Adipose tissue (tissue), 3 donors: ENCODE results near the gene LRFN4. TPM values are rescaled to one million over a fixed set of nuclear protein-coding genes. Genes with fewer than 3 reads are reported as not detected.

Source experiments
- H3K27ac ChIP-seq: one replicate; pipeline ENCODE4 v1.5.1; 2013; ENCODE audit warnings: low read depth, low read length
- WGBS, 3 donors: extraction: QIAGEN DNeasy Blood & Tissue Kit; methylation state at CpG; one replicate each; pipeline ENCODE4 v1.1.7; 2013; 5-methylcytosine and 5-hydroxymethylcytosine counted together
- polyA plus RNA-seq, 3 donors: library from polyadenylated mRNA; stranded (reverse); fragments of 200-250 nt; gene quantifications; one replicate each; pipeline ENCODE4 v1.2.3, GENCODE V29; 2013
- donor health status: healthy with polysubstance abuse.
- donor health status: Bipolar disorder and iron deficiency.
- donor health status: healthy.

LRFN4 gene
- polyA plus RNA-seq, 3 donors, result 5.5 to 25.4 (median 7.6) TPM

- H3K27ac ChIP-seq, result peak overlapping the region; percentile 62
- 15 to 16% (median 16%) methylated on average over 16 of the region's 16 CpGs for WGBS, 3 donors
Measured at GRCh38 chr11:66843776-66844495, 12.9 kb upstream of the LRFN4 start.

DNA sequence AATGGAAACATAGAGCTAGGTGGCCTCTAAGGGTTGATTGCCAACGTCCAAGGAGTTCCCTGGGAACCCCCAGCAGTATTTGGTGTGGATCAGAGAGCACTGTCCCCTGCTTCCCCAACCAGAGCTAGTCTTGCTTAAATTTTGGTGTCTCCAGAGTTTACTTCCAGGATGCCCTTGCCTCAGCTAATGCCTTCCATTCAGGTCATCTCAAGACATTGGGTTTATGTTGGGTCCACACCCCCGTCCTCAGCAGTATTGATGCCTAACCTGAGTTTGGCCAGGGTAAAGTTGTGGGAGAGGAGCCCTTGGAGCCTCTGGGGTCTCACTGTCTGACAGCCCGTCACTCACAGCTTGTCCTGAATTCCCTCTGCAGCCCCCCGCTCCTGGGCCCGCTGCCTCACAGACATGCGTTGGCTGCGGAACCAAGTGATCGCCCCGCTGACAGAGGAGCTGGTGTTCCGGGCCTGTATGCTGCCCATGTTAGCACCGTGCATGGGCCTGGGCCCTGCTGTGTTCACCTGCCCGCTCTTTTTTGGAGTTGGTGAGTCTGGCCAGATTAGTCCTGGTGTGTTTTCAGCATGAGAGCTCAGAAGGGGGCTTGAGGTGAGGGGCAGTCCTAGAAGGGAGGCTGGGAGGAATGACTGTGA lies 12.2 kb upstream of the LRFN4 start:
- H3K27ac ChIP-seq, result no peak overlapping the region
- 84 to 90% (median 89%) methylated on average over 12 of the region's 12 CpGs for WGBS, 3 donors

DNA sequence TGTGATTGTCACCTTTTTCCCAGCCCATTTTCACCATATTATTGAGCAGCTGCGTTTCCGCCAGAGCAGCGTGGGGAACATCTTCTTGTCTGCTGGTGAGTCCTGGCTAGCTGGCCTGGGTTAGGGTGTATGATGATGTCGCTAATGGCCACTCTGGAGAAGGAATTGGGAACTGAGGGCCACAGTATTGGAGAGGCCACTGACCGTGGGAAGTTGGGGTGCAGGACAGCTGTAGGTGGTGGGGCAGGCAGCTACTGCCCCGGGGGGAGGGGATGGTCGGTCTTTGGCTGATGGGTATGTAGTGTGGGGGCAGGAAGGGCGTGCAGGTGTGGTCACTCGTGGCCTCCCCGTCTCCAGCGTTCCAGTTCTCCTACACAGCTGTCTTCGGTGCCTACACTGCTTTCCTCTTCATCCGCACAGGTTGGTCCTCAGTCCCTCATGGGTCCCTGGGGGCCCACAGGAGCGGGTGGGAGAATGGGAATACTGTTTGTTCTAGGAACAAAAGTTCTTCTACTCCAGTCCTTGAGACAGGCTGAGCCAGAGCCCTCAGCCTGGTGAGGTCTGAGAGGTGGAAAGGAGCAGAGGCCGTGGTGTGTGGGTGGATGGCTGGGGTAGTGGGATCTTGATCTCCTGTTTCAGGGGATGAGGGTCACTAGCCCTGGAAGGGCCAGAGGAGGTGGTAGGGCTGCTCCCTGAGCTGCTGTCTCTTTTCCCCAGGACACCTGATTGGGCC lies 11.6 kb upstream of the LRFN4 start:
- no peak overlapping the region for H3K27ac ChIP-seq
- 86 to 92% (median 88%) methylated on average over 15 of the region's 15 CpGs for WGBS, 3 donors

- WGBS, 3 donors, result 80 to 90% (median 86%) methylated on average over 9 of the region's 9 CpGs
- no peak overlapping the region for H3K27ac ChIP-seq
Measured at GRCh38 chr11:66845876-66846212, 11.0 kb upstream of the LRFN4 start.

DNA sequence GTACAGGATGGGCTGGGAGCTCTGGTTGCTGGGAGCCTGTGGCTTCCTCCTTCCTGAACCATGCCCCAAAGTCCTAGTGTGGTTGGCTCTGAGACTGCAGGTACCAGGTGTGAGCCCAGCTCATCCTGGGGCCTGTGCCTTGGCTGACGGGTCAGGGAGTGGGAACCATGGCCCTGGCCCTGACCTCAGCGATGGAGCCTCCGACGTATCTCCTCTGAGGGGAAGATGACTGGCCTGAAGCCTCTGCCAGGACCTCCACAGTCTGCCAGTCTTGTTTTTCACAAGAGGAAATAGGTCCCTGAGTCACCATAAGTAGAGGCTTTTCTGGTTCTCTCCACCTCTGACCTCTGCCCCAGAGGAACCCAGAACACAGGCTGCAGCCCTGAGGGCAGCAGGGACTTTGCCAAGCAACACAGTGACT lies 10.2 kb upstream of the LRFN4 start:
- WGBS, 3 donors, result 65 to 93% (median 88%) methylated on average over 4 of the region's 4 CpGs
- no peak overlapping the region for H3K27ac ChIP-seq

DNA sequence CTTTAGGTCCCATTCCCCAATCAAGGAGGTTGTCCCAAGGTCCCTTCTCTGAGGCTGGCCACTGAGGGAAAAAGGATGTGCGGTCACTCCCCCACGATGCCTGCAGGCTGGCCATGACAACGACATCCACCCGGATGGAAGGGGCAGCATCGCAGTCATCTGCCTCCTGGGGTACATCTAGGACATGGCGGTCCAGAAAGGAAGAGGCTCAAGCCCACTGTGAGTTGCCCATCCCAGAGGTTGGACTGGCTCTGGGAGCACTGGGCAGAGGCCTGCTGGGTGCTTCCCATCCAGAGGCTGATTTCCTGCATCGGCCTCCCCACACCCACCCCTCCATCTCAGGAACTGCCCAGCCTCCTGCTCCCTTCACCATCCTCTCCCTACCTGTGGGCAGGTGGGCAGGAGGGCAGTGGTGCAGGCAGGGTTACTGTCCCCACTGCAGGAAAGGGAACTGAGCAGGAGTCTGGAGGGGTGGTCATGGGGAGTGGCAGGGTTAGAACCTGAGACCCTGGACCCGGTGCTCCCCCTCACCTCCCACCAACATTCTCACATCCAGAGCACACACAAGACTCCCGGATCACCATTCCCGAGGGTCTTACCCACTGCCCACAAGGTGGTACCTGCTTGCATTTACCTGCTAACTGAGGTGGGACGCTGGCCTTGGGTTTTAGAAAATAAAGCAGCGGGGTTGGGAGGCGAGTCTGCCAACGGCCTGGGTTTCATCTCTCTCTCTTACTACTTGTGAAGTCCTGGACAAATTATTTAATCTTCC lies 9.2 kb upstream of the LRFN4 start:
- H3K27ac ChIP-seq, result no peak overlapping the region
- WGBS, 3 donors, result 84 to 87% (median 85%) methylated on average over 14 of the region's 14 CpGs

DNA sequence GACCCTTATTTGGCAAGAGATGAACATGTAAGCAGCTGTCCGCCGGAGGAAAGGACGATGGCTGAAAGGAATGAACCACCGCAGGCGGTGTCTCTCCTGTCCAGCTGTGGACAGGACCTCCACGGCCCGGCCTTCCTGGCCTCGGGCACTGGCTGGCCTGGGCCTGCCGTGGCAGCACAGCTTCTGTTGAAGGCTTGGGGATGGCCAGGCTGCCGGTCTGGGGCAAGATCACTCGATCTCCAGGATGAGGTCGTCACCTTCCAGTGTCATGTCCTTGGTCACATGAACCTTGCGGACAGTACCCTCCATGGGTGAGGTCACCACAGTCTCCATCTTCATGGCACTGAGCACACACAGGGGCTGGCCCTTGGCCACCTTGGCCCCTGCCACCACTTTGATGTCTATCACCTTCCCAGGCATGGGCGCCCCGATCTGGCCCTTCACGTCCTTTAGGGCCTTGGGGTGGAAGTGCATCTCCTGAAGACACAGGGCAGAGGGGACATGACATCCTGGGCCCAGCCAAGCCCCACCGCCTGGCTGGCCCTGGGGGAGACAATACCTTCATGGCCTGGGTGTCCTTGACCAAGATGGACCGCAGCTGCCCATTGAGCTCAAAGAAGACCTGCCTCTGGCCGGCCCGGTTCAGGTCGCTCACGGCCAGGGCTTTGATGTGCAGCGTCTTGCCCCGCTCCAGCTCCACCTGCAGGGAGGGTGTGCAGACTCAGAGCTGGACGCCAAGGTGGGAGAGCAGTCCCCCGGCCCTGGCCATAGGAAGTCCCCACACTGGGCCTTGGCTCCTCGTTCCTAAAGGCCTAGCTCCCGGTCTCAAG lies 8.0 kb upstream of the LRFN4 start:
- H3K27ac ChIP-seq, result no peak overlapping the region

GRCh38 chr11:66849501-66850234 lies 7.2 kb upstream of the LRFN4 start:
- 89 to 91% (median 89%) methylated on average over 22 of the region's 22 CpGs for whole genome bisulfite sequencing, 3 donors
- no peak overlapping the region for H3K27ac ChIP-seq

More for the DNA sequence above, 8.0 kb upstream of the LRFN4 start:
- WGBS, 3 donors, result 88 to 91% (median 89%) methylated on average over 28 of the region's 28 CpGs

GRCh38 chr11:66850235-66850587 lies 6.7 kb upstream of the LRFN4 start:
- H3K27ac ChIP-seq, result no peak overlapping the region
- 90 to 96% (median 95%) methylated on average over 10 of the region's 10 CpGs for WGBS, 3 donors

DNA sequence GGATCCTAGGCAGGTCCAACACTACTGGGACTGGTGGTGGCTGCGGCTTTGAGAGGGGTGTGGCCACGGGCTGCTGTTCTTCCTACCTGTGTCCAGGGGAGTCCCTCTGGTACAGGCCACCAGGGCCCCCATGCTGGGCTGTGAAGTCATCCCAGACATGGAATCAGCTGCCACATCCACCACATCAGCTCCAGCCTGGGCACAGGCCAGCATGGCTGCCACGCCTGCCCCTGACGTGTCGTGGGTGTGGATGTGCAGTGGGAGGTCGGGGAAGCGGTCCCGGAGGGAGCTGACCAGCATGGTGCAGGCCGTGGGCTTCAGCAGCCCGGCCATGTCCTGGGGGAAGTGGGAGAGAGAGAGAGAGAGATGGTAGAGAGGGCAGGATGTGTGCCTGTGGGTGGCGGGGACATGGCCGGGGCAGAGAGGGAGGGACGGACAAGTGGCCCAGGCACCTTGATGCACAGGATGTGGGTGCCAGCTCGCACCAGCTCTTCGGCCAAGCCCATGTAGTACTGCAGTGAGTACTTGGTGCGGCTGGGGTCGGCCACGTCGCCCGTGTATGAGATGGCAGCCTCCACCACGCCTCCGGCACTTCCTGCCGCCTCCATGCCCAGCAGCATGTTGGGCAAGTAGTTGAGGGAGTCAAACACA lies 6.2 kb upstream of the LRFN4 start:
- no peak overlapping the region for H3K27ac ChIP-seq
- WGBS, 3 donors, result 88 to 92% (median 89%) methylated on average over 23 of the region's 23 CpGs

DNA sequence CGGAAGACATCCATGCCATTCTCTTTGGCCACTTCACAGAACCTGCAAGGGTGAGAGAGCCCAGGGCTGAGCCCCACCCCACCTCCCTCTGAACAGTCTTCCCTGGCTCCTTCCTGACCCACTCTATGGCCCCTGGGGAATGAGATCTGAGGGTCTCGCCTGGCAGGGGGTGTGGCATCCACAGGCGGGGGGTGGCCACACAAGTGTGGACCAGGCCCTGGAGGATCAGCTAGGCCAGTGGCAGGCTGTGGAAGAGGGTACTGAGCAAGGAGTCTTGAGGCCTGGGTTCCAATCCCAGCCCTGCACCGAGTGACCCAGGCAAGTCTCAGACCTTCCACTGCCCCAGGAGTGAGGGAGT lies 5.6 kb upstream of the LRFN4 start:
- no peak overlapping the region for H3K27ac ChIP-seq
- WGBS, 3 donors, result 79 to 81% (median 79%) methylated on average over 4 of the region's 4 CpGs

DNA sequence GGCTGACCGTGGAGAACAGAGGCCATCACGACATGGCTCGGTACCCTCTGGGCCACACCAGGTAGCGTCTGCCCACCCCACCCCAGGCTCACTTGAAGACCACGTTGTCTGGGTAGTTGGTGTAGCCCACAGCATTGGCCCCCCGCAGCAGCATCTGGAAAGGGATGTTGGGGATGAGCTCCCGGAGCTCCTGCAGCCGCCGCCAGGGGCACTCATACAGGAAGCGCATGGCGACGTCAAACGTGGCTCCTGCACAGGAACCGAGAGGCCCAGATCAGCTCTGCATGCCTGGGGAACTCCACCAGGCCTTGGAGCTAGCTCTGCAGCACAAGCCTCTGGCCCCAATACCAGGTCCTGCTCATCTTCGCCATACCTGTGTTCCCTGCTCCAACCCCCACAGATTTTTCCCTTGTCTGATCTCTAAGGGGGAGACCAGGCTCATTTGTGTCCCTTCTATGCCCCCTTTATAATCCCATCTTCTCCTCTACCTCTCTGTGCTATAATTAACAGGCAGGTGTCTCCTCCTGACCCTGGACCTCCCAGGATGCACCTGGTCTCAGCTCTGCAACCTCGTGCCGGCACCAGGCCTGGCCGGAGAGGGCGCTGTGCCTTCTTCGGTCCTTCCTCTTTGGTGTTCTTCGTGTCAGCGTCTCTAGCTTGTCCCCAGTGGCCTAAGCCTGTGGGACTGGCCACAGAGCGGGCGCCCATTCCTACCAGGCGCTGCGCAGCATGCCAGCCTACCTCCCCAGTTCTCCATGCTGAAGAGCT lies 5.0 kb upstream of the LRFN4 start:
- 67 to 71% (median 68%) methylated on average over 26 of the region's 26 CpGs for WGBS, 3 donors
- no peak overlapping the region for H3K27ac ChIP-seq

DNA sequence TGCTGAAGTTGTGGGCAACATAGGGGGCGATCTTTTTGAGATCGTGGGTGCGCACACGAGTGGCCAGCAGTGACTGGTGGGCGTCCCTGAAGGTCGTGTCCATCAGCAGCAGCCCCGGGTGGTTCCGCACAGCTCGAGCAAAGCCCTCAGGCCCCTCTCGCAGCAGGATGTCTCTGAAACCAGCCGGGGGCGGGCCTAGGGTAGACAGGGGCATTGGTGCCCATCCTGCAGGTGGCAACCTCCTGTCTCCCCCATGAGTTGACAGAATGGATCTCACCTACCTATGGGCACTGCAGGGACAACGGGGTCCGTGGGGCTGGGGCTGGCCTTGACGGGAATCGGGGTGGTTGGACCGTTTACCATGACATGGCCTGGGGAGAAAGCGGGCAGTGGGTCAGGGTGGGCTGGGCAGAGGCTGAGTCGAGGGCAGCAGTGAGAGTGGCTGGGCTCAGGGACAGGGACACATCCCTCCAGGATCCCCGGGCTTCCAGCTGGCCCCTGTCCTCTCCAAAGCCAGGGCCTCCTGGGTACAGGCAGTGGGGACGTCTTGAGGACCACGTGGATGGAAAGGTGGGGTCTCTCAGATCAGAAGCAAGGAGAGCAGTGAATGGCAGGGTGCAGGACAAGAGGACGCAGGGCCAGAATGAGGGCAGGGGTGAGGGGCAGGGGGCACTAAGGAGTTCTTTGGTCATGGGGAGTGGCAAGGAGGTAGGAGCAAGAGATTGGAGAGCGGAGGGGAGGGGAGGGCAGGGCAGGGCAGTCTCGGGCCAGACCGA lies 4.2 kb upstream of the LRFN4 start:
- WGBS, 3 donors, result 88 to 90% (median 88%) methylated on average over 26 of the region's 26 CpGs
- no peak overlapping the region for H3K27ac ChIP-seq

DNA sequence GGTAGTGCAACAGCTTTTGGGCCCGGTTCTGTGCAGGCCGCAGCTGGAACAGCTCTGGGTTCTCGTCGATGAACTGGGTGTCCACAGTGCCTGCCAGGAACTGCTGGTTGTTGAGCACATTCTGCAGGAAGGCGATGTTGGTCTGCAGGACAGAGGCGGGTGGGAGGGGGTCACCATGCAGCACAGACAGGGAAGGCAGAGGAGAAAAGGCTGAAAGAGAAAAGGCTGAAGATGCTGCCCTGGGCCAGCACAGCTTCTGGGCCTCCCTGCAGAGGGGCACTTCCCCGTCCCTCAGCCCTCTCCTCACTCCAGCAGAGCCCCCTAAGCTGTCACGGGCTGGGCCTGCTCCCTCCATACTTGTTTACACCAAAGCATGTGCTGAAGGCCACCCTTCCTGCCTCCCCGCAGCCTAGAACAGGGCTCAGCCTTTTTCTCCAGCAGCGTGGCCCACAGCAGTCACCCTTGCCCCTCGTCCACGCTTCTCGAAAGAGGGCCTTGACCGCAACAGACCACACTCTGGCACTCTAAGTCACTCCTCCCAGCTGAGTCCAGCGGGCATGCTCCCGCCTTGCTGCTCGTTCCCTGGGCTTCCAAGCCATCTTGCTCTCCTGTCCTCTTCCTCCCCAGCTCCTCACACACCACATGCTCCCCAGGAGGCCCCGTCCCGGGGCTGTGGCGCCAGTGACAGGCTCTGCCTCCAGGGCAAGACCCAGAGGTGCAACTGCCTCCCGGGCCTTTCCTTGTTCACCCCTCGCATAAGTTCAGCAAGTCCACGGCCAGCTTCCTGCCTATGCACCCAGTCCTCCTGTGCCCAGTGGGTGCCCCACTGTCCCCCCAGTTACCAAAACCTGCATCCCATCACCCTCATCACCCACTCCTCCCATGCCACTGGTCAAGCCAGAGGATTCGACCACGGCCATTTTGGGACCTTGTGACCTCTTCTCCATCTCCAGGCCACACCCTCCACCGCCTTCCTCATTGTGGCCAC lies 3.3 kb upstream of the LRFN4 start:
- WGBS, 3 donors, result 91 to 92% (median 92%) methylated on average over 26 of the region's 26 CpGs
- H3K27ac ChIP-seq, result no peak overlapping the region

GRCh38 chr11:66854231-66854661 lies 2.6 kb upstream of the LRFN4 start:
- 91 to 95% (median 94%) methylated on average over 12 of the region's 12 CpGs for WGBS, 3 donors
- no peak overlapping the region for H3K27ac ChIP-seq
